Osteoblast (primary cell): ENCODE data around the gene FGF14. TPM values are rescaled to one million over a fixed set of nuclear protein-coding genes. Genes with fewer than 3 reads are reported as not detected.

Experiments
- DNase-seq: peaks from one replicate; pipeline ENCODE4 v3.0.0; 2011; ENCODE audit warnings: low spot score, mixed read lengths; ENCODE audit not compliant: insufficient read length; ENCODE audit errors: missing footprints
- H2AFZ ChIP-seq: 2 replicates; pipeline ENCODE4 v1.6.0; 2011; ENCODE audit warnings: mild to moderate bottlenecking, low read length
- H3K27ac ChIP-seq: 2 replicates; pipeline ENCODE4 v1.5.1; 2011; ENCODE audit warnings: mild to moderate bottlenecking, low read depth, low read length, moderate library complexity
- H3K27me3 ChIP-seq: 2 replicates; pipeline ENCODE4 v1.6.0; 2012; ENCODE audit warnings: mild to moderate bottlenecking, control low read depth, inconsistent platforms, low read length, moderate library complexity; ENCODE audit not compliant: insufficient read depth
- H3K36me3 ChIP-seq: 2 replicates; pipeline ENCODE4 v1.5.1; 2011; ENCODE audit warnings: mild to moderate bottlenecking, low read length, control low read depth, moderate library complexity; ENCODE audit not compliant: insufficient read depth
- H3K4me1 ChIP-seq: 2 replicates; pipeline ENCODE4 v1.5.1; 2011; ENCODE audit warnings: mild to moderate bottlenecking, low read length, control low read depth, moderate library complexity; ENCODE audit not compliant: insufficient read depth
- H3K4me2 ChIP-seq: 2 replicates; pipeline ENCODE4 v1.6.0; 2011; ENCODE audit warnings: mild to moderate bottlenecking, low read length; ENCODE audit not compliant: insufficient read depth
- H3K4me3 ChIP-seq: fragments of 200-600 bp; sonication (generic); 3 replicates; pipeline ENCODE4 v1.5.1; 2012; ENCODE audit warnings: mild to moderate bottlenecking, low read length, inconsistent platforms; ENCODE audit not compliant: insufficient read depth
- H3K79me2 ChIP-seq: 2 replicates; pipeline ENCODE4 v1.6.0; 2012; ENCODE audit warnings: mild to moderate bottlenecking, low read length, control low read depth, inconsistent platforms; ENCODE audit not compliant: insufficient read depth
- H3K9me3 ChIP-seq: 2 replicates; pipeline ENCODE4 v1.5.1; 2011; ENCODE audit warnings: low read depth, low read length, control low read depth
- H4K20me1 ChIP-seq: 2 replicates; pipeline ENCODE4 v1.6.0; 2012; ENCODE audit warnings: mild to moderate bottlenecking, low read length, control low read depth; ENCODE audit not compliant: insufficient read depth
- CTCF ChIP-seq: IDR thresholded peaks from 2 replicates; pipeline ENCODE4 v1.5.1; 2011; ENCODE audit warnings: mild to moderate bottlenecking, low read depth, low read length, moderate library complexity; ENCODE audit errors: extremely low read depth
- total RNA-seq: library from RNA; depleted of rRNA; stranded (reverse); fragments of >200 nt; gene quantifications from 2 replicates; pipeline ENCODE4 v1.2.3, GENCODE V29; 2012

FGF14 gene
- total RNA-seq, 1 donor: under 0.01 TPM

- Histone ChIP-seq H3K36me3 (no peaks in the 10 kb centered on the region), H3K4me2 (no peak overlapping the region), H3K27ac (no peak overlapping the region), H3K4me3 (no peak overlapping the region), H4K20me1 (no peaks in the 10 kb centered on the region), H3K9me3 (no peaks in the 10 kb centered on the region), H3K4me1 (no peaks in the 10 kb centered on the region), H3K79me2 (no peaks in the 10 kb centered on the region), H3K27me3 (no peaks in the 10 kb centered on the region), H2AFZ (no peak overlapping the region)
- no peak for DNase-seq
- no peak for TF ChIP-seq CTCF
Measured at GRCh38 chr13:101959016-101959415, 442.8 kb downstream of the FGF14 start.

GRCh38 chr13:101955764-101956163 is 446.1 kb downstream of the FGF14 start:
- Histone ChIP-seq H4K20me1 (no peaks in the 10 kb centered on the region), H3K36me3 (no peaks in the 10 kb centered on the region), H3K4me3 (no peak overlapping the region), H3K27me3 (no peaks in the 10 kb centered on the region), H3K4me1 (no peaks in the 10 kb centered on the region), H3K4me2 (no peak overlapping the region), H2AFZ (no peak overlapping the region), H3K79me2 (no peaks in the 10 kb centered on the region), H3K27ac (no peak overlapping the region), H3K9me3 (no peaks in the 10 kb centered on the region)
- TF ChIP-seq CTCF: no peak
- no peak for DNase-seq

GRCh38 chr13:101951114-101951513 is 450.7 kb downstream of the FGF14 start:
- no peak for TF ChIP-seq CTCF

GRCh38 chr13:101949681-101950080 is 452.2 kb downstream of the FGF14 start:
- Histone ChIP-seq H3K9me3 (no peaks in the 10 kb centered on the region), H4K20me1 (no peaks in the 10 kb centered on the region), H3K36me3 (no peaks in the 10 kb centered on the region), H3K27me3 (no peaks in the 10 kb centered on the region), H3K4me1 (no peaks in the 10 kb centered on the region), H2AFZ (no peak overlapping the region), H3K4me2 (no peak overlapping the region), H3K27ac (no peak overlapping the region), H3K4me3 (no peak overlapping the region), H3K79me2 (no peaks in the 10 kb centered on the region)
- TF ChIP-seq CTCF: no peak
- DNase-seq: no peak

More at GRCh38 chr13:101951114-101951513, 450.7 kb downstream of the FGF14 start:
- H3K36me3 ChIP-seq: no peaks in the 10 kb centered on the region
- H3K4me3 ChIP-seq: no peak overlapping the region
- H3K27ac ChIP-seq: no peak overlapping the region
- no peak for DNase-seq
- no peak overlapping the region for H2AFZ ChIP-seq
- no peaks in the 10 kb centered on the region for H3K27me3 ChIP-seq
- no peaks in the 10 kb centered on the region for H3K79me2 ChIP-seq
- H4K20me1 ChIP-seq: no peaks in the 10 kb centered on the region
- no peaks in the 10 kb centered on the region for H3K9me3 ChIP-seq
- no peak overlapping the region for H3K4me2 ChIP-seq
- no peaks in the 10 kb centered on the region for H3K4me1 ChIP-seq
